GM10248 (cell line): ENCODE results near the gene HEATR5A.

ENCODE experiments used
- CTCF ChIA-PET: fragments of 300-600 bp; sonication (Branson Sonifier 250); formaldehyde crosslinking; extraction: SDS; loops from one replicate; lab custom pipeline; 2021; ENCODE audit warnings: antibody characterized with exemption; lab: Yijun Ruan, JAX
- POLR2A ChIA-PET: fragments of 350-650 bp; sonication (Branson Sonifier 250); formaldehyde crosslinking; extraction: SDS; loops from one replicate; lab custom pipeline; 2020; ENCODE audit warnings: antibody characterized with exemption; lab: Yijun Ruan, JAX
- DNase-seq: peaks from one replicate; pipeline ENCODE4 v3.0.0; 2012; ENCODE audit errors: extremely low spot score
- CTCF ChIP-seq: IDR thresholded peaks from 2 replicates; pipeline ENCODE4 v1.5.1; 2012; ENCODE audit warnings: mild to moderate bottlenecking, low read depth; ENCODE audit errors: extremely low read depth, missing control alignments, control extremely low read depth

HEATR5A gene

GRCh38 chr14:31419179-31419966 lies 977 bp downstream of the HEATR5A start:
- TF ChIP-seq CTCF = no peak
- no peak for DNase-seq
- POLR2A ChIA-PET = interaction anchor here (0.7 to 1.7 kb wide), 2 partner anchors 14 to 23 kb away, joined by 3 to 10 read pairs; no protein-coding TSS in a partner anchor
- CTCF ChIA-PET = interaction anchor here (1.2 to 3.5 kb wide), 10 partner anchors 9 to 41 kb away, joined by 4 to 20 read pairs (median 8); partner anchors contain the start of gene DTD2

- no peak for TF ChIP-seq CTCF
- CTCF ChIA-PET = interaction anchor here (1.3 to 3.5 kb wide), 5 partner anchors 12 to 33 kb away, joined by 4 to 20 read pairs (median 10); no protein-coding TSS in a partner anchor
- DNase-seq = no peak
- POLR2A ChIA-PET = no interaction called here
Measured at GRCh38 chr14:31418440-31418839, 1.9 kb downstream of the HEATR5A start.

- ChIA-PET POLR2A (no interaction called here), CTCF (interaction anchor here (1.1 to 1.6 kb wide), 5 partner anchors 12 to 24 kb away, joined by 3 to 5 read pairs (median 3); no protein-coding TSS in a partner anchor)
- DNase-seq = no peak
- no peak for TF ChIP-seq CTCF
Measured at GRCh38 chr14:31414190-31414833, 6.0 kb downstream of the HEATR5A start.

- no peak for DNase-seq
- POLR2A ChIA-PET = no interaction called here
- TF ChIP-seq CTCF = no peak
- CTCF ChIA-PET = interaction anchor here (2.0 kb wide), 1 partner anchor 9 kb away, joined by 10 read pairs; the partner anchor contains the start of gene HEATR5A
Measured at GRCh38 chr14:31411218-31411727, 9.1 kb downstream of the HEATR5A start.

GRCh38 chr14:31410048-31410650 lies 10.2 kb downstream of the HEATR5A start:
- peak; percentile 21 for DNase-seq
- TF ChIP-seq CTCF = no peak
- ChIA-PET CTCF (interaction anchor here (2.0 kb wide), 1 partner anchor 10 kb away, joined by 10 read pairs; the partner anchor contains the start of gene HEATR5A), POLR2A (no interaction called here)

GRCh38 chr14:31408421-31408820 lies 11.9 kb downstream of the HEATR5A start:
- POLR2A ChIA-PET = no interaction called here
- no peak for DNase-seq
- TF ChIP-seq CTCF = no peak
- CTCF ChIA-PET = no interaction called here
